Heart left ventricle (tissue), 16 donors: ENCODE data around the gene SYT9. TPM values are rescaled to one million over a fixed set of nuclear protein-coding genes. Genes with fewer than 3 reads are reported as not detected.

Experiments used
- ATAC-seq, 4 donors: fragments of 200-7000 bp; cut with Tn5 transposase; one replicate each; pipeline ENCODE4 v1.9.1; 2020 to 2022; ENCODE audit warnings: moderate library complexity in 4 of 4, mild to moderate bottlenecking in 3 of 4, moderate number of reproducible peaks in 1 of 4
- DNase-seq, 5 donors: peaks; one replicate each; pipeline ENCODE4 v3.0.0-alpha.2; 2020
- H3K27ac ChIP-seq, 12 donors: fragments of 200-600 bp; sonication (generic) in 4 of 12; one replicate each; pipeline versions ENCODE4 v1.5.0 to v1.8.0; 2016 to 2022; ENCODE audit warnings: mild to moderate bottlenecking in 2 of 12
- H3K27me3 ChIP-seq, 9 donors: fragments of 200-600 bp; sonication (generic) in 2 of 9; one replicate each; pipeline versions ENCODE4 v1.5.1 to v1.8.0; 2016 to 2022; ENCODE audit warnings: mild to moderate bottlenecking in 3 of 9
- H3K36me3 ChIP-seq, 9 donors: fragments of 200-600 bp; sonication (generic) in 2 of 9; one replicate each; pipeline versions ENCODE4 v1.5.0 to v1.8.0; 2018 to 2022; ENCODE audit warnings: mild to moderate bottlenecking in 2 of 9
- H3K4me1 ChIP-seq, 12 donors: fragments of 200-600 bp; sonication (generic) in 4 of 12; one replicate each; pipeline versions ENCODE4 v1.5.0 to v1.8.0; 2016 to 2022; ENCODE audit warnings: mild to moderate bottlenecking in 3 of 12
- H3K4me3 ChIP-seq, 12 donors: fragments of 200-600 bp; sonication (generic) in 4 of 12; one replicate each; pipeline versions ENCODE4 v1.5.0 to v1.8.0; 2017 to 2022; ENCODE audit warnings: mild to moderate bottlenecking in 9 of 12, moderate library complexity in 4 of 12
- H3K9me3 ChIP-seq, 12 donors: fragments of 200-600 bp; sonication (generic) in 4 of 12; one replicate each; pipeline versions ENCODE4 v1.5.0 to v1.8.0; 2016 to 2022; ENCODE audit warnings: mild to moderate bottlenecking in 1 of 12
- CTCF ChIP-seq, 12 donors: fragments of 200-600 bp; sonication (generic) in 4 of 12; IDR thresholded peaks; one replicate each; pipeline versions ENCODE4 v1.5.0 to v1.8.0; 2018 to 2022; ENCODE audit warnings: antibody characterized with exemption in 12 of 12, mild to moderate bottlenecking in 5 of 12
- POLR2A ChIP-seq, 2 donors: fragments of 450-650 bp; IDR thresholded peaks; one replicate each; pipeline ENCODE4 v1.6.1; 2017; ENCODE audit warnings: antibody characterized with exemption in 2 of 2, mild to moderate bottlenecking in 2 of 2, moderate library complexity in 2 of 2
- WGBS, 4 donors: extraction: QIAGEN DNeasy Blood & Tissue Kit in 2 of 4; methylation state at CpG; one replicate each; pipeline versions ENCODE4 v1.1.5 to v1.1.7; 2013 to 2018; 5-methylcytosine and 5-hydroxymethylcytosine counted together
- intact Hi-C, 10 donors: fragments of 100-400 bp; cut with DNase I; formaldehyde crosslinking; loops; one replicate each; pipeline versions ENCODE4 v1.11.1 to v1.14.2; 2022
- polyA plus RNA-seq, 2 donors: library from polyadenylated mRNA; stranded (reverse); fragments of 200-250 nt; gene quantifications; one replicate each; pipeline ENCODE4 v1.2.3, GENCODE V29; 2013
- total RNA-seq, 9 donors: library from RNA; depleted of rRNA in 2 of 9; stranded (reverse); fragments of >200 nt in 2 of 9; fragmentation: NEBNext Ultra II Directional in 3 of 9; extraction: Animal tissue kit (Norgen Biotek cat#: 25700) in 3 of 9; gene quantifications; one replicate each; pipeline versions ENCODE4 v1.1.0 to v1.2.4, GENCODE V29; 2016 to 2023
- donor health status: ischemic (EF 13 %, LVEDD 7.1; RV severe dilation, severe dysfunction).
- donor health status: healthy with polysubstance abuse.
- donor health status: DM: no; HTN: yes; CAD: no.
- donor health status: DM: no; HTN: no; CAD: no.
- donor health status: ischemic (EF 25% LVEDD 6.9; RV normal size, moderate dysfunction).
- donor health status: ischemic (EF 25% LVEDD 5.7; RV mildly dilated, moderate dysfunction).
- donor health status: healthy.
- donor health status: DM: yes; HTN: yes; CAD: no.
- donor health status: ischemic (EF 35%, LVEDD 5.7; RV mildly dilated, moderate dysfunction).
- donor health status: nonischemic (EF 11% LVEDD 7.7; RV severe dilation, severe dysfunction).
- donor health status: DM: yes; HTN: yes; CAD: no.
- donor health status: PGD.
- donor health status: ischemic (EF 29% LVEDD 5.4; RV normal size, mild dysfunction).
- donor health status: nonischemic (EF 23%, LVEDD 6.1; RV moderate dilation, normal function).

Gene SYT9
- total and polyA plus RNA-seq, 11 donors: 0.04 to 1.4 (median 0.27) TPM; not detected in 2

DNA sequence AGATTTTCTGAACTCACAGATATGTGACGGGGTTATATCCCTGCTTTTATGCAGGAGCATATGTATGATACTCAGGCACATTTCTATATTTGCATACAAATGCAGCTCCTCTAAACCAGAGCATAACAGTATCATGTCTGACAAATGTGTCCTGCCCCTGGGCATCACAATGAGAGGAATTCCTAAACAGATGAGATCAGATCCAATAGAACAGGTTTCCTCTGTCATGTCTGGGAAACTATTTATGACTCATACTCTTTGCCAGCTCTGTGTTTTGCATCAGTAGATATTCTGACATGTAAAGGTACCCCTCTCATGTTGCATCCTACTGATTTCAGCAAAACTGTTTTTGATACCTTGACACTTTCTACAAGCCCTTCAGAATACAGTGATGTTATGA, 29.4 kb downstream of the SYT9 start:
- no peak for ATAC-seq
- intact Hi-C loops: no loop called here
- no peak for DNase-seq
- WGBS, 4 donors: 72 to 82% (median 77%) methylated on average over 1 of the region's 1 CpG
- H3K4me3 ChIP-seq: no peak overlapping the region
- H3K9me3 ChIP-seq: peaks cover 0 to 8% (median 0%) of the 10 kb centered on the region in 12 donors
- H3K27ac ChIP-seq: no peak overlapping the region
- no peak for TF ChIP-seq CTCF (IDR thresholded peaks at IDR 0.05)
- TF ChIP-seq POLR2A (IDR thresholded peaks at IDR 0.05): no peak
- H3K4me1 ChIP-seq: no peaks in the 10 kb centered on the region
- H3K36me3 ChIP-seq: no peaks in the 10 kb centered on the region
- peaks cover 0 to 3% (median 0%) of the 10 kb centered on the region in 9 donors for H3K27me3 ChIP-seq

DNA sequence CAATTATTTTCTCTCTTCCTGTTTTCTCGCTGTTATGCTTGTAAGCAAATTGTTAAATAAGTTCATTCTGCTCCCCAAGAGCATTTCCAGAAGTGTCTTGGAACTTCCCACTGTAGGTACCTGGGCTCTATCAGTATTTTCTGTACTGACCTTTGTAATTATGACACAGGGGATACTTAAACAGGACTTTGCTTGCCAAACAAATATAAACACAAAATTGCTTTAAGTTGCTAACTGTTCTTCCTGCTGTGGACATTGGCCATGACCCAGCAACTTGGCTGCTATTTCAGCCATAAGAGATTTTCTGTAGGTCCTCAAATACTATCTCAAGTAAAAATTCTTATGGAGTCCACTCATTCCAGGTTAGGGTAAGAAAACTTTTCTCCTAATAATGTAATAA, 30.1 kb downstream of the SYT9 start:
- 57 to 75% (median 73%) methylated on average over 1 of the region's 1 CpG for WGBS, 4 donors
- no peaks in the 10 kb centered on the region for H3K36me3 ChIP-seq

GRCh38 chr11:7286178-7286577, 34.5 kb downstream of the SYT9 start:
- DNase-seq: no peak
- Histone ChIP-seq H3K27ac (no peak overlapping the region), H3K36me3 (no peaks in the 10 kb centered on the region), H3K27me3 (no peaks in the 10 kb centered on the region), H3K9me3 (peaks cover 0 to 12% (median 0%) of the 10 kb centered on the region in 12 donors), H3K4me1 (no peaks in the 10 kb centered on the region), H3K4me3 (no peak overlapping the region)
- TF ChIP-seq POLR2A (IDR thresholded peaks at IDR 0.05) (no peak), CTCF (IDR thresholded peaks at IDR 0.05) (no peak)
- intact Hi-C loops: no loop called here
- 87 to 92% (median 88%) methylated on average over 1 of the region's 1 CpG for WGBS, 4 donors
- ATAC-seq: no peak

More for the DNA sequence above, 30.1 kb downstream of the SYT9 start:
- H3K4me3 ChIP-seq: no peak overlapping the region
- ATAC-seq (no peak), DNase-seq (no peak)
- H3K27ac ChIP-seq: no peak overlapping the region
- no peaks in the 10 kb centered on the region for H3K4me1 ChIP-seq
- TF ChIP-seq CTCF (IDR thresholded peaks at IDR 0.05) (no peak), POLR2A (IDR thresholded peaks at IDR 0.05) (no peak)
- peaks cover 0 to 12% (median 0%) of the 10 kb centered on the region in 12 donors for H3K9me3 ChIP-seq
- intact Hi-C loops: no loop called here
- peaks cover 0 to 3% (median 0%) of the 10 kb centered on the region in 9 donors for H3K27me3 ChIP-seq

GRCh38 chr11:7291100-7291829, 39.6 kb downstream of the SYT9 start:
- Histone ChIP-seq H3K27ac (no peak overlapping the region), H3K4me1 (no peaks in the 10 kb centered on the region), H3K36me3 (no peaks in the 10 kb centered on the region), H3K9me3 (peaks cover 0 to 8% (median 0%) of the 10 kb centered on the region in 12 donors), H3K27me3 (no peaks in the 10 kb centered on the region), H3K4me3 (no peak overlapping the region)
- intact Hi-C loops: no loop called here
- DNase-seq (no peak), ATAC-seq (no peak)
- WGBS, 4 donors: 71 to 79% (median 73%) methylated on average over 2 of the region's 2 CpGs
- TF ChIP-seq POLR2A (IDR thresholded peaks at IDR 0.05) (no peak), CTCF (IDR thresholded peaks at IDR 0.05) (no peak)
